ENCODE measurements around the gene ARHGEF11. TPM values are rescaled to one million over a fixed set of nuclear protein-coding genes. Genes with fewer than 3 reads are reported as not detected.

The ARHGEF11 gene
- total RNA-seq, 1 experiment from 2014 or later: 24.9 TPM

DNA sequence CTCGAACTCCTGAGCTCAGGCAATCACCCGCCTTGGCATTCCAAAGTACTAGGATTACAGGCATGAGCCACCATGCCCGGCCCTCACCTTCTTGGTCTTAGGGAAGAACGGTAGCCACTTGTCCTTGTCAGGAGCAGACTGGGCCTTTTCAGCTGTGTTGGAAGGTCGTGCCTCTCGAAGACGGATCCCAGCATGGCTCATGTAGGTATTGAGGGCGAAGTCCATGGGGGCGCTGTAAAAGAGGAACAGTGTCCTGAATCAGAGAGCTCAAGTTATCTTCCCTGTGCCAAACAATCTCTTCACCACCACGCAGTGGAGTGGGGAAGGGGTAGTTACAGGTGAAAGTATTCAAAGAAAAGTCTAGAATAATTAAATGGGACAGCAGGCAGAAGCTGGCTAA is 89.2 kb downstream of the ARHGEF11 start:
- no peak for DNase-seq (ENCODE audit: low spot score)

GRCh38 chr1:156953571-156953970 is 92.0 kb downstream of the ARHGEF11 start:
- DNase-seq (ENCODE audit: low spot score): no peak

GRCh38 chr1:156951371-156951770 is 94.2 kb downstream of the ARHGEF11 start:
- no peak for DNase-seq (ENCODE audit: low spot score)

DNA sequence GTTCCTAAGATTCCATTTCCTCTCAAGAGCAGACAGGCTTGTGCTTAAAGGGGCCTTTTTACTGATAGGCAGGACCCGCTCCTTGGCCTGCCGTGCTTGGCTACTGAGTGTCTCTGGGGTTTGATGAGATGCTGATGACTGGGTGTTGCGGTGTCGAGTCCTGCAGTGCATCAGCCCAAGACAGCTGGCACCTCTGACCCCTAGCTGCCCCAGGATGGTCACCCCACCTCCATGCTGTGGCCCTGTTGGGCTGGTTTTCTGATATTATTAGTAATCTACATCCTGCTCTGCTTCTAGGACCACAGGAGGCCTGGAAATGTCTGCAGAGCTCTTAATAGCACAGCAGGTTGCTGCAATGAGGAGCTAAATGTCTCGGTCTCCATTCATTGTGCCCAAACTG is 96.4 kb downstream of the ARHGEF11 start:
- no peak for DNase-seq (ENCODE audit: low spot score)

GRCh38 chr1:156948708-156949107 is 96.8 kb downstream of the ARHGEF11 start:
- no peak for DNase-seq (ENCODE audit: low spot score)

DNA sequence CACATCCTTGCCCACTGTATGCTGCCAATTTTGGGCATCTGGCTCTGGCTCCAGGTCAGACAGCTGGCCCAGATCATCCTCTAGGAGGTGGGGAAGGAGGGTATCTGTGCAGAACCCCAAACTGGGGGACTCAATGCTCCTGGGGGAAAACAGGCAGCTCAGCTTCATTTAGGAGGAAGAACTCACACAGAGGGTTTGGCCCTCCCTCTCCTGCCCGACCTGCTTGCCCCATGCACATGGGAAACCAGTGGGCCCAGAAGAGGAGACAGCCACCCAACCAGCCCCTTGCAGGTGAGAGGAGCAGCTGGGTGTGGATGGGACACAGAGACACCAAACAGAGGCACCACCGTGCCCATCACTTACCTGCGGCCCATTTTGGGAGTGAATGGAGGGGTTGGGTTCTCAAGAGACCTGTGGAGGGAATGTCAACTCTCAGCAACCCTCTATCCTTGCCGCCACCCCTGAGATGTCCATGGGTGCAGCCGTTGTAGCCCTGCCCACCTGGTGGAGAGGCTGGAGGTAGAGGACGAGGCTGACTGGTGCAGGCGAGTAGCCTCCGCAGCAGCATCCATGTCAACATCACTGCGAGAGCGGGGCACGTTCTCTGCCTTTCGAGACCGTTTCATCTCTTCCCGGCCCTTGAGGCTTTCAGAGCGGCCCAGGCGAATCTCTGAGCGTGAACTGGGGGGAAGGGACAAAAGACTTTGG is 97.6 kb downstream of the ARHGEF11 start:
- DNase-seq (ENCODE audit: low spot score): no peak

DNA sequence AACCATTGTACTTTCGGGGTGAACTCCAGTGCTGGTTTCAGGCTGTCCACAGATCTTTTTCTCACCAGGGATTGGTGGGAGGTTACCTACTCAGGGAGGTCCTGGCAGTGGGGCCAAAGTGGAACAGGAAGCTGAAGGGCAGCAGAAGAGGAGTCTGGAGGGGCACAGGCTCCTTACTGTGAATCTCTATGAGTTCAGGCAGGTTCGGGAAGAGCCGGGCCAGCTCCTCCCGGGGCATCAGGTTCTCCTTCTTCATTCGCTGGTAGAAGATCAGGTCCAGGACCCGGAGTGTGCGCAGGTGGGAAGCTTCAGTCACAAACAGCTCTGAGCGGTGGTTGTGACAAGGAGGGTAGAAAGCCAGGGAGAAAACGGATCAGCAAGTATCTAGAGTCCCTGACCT is 98.4 kb downstream of the ARHGEF11 start:
- DNase-seq (ENCODE audit: low spot score): no peak

- DNase-seq (ENCODE audit: low spot score): peak; percentile 59
Measured at GRCh38 chr1:156945881-156946661, 99.5 kb downstream of the ARHGEF11 start.

GRCh38 chr1:156944848-156945247 is 100.7 kb downstream of the ARHGEF11 start:
- no peak for DNase-seq (ENCODE audit: low spot score)

GRCh38 chr1:156944268-156944667 is 101.3 kb downstream of the ARHGEF11 start:
- no peak for DNase-seq (ENCODE audit: low spot score)

GRCh38 chr1:156943756-156944155 is 101.8 kb downstream of the ARHGEF11 start:
- no peak for DNase-seq (ENCODE audit: low spot score)

DNA sequence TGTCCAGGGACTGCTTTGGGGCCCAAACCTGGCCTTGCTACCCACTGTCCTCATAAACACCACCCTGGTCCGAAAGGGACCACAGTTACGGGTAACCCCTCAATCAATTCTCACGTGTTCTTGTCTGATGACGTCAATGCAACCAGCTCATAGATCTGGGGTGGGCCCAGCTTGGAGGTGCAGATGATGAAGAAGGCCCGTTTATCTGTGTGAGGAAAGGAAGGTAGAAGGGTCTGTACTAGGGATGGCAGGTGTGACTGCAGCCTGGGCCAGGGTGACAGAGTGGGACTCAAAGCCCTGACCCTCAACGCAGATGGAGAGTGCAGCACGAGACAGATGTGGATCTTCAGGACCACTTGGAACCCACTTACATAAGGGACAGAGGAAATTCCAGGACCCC is 103.0 kb downstream of the ARHGEF11 start:
- DNase-seq (ENCODE audit: low spot score): no peak

GRCh38 chr1:156942176-156942575 is 103.4 kb downstream of the ARHGEF11 start:
- no peak for DNase-seq (ENCODE audit: low spot score)

DNA sequence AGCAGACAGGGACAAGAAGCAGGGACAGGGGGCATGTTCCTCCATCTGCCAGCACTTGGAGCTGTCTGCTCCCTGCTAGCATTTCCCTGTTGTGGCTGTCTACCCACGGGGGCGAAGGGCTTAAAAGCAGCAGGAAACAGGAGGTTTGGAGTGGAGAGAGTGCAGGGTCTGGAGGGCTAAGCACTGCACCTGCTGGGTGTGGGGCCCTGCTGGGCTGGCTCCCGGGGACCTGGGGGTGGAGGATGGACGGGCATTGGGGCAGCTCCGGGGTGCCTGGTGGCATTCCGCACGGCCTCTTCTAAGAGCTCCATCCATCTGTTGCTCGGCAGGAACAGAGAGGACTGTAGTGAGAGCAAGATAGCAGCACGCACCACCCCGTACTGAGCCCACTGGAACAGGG is 103.9 kb downstream of the ARHGEF11 start:
- no peak for DNase-seq (ENCODE audit: low spot score)

GRCh38 chr1:156939786-156940334 is 105.7 kb downstream of the ARHGEF11 start:
- DNase-seq (ENCODE audit: low spot score): no peak

DNA sequence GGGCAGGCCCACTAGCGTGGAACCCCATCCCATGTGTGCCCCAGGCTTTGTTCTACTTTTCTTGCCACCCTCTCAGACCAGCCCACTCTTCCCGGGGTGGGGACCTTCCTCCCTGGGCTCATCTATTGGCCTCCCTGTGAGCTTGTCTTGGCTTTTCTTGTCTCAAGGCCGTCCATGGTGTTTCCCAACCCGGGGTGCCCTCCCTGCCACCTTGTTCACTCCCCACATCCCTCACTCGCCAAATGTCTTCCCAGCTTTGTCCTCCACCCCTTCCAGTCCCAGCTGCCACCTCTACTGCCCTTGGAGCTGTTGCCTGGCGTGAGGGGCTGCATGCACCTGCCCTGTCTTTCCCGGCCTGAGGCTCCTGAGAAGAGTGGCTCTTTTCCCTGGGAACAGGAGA is 106.7 kb downstream of the ARHGEF11 start:
- no peak for DNase-seq (ENCODE audit: low spot score)

DNA sequence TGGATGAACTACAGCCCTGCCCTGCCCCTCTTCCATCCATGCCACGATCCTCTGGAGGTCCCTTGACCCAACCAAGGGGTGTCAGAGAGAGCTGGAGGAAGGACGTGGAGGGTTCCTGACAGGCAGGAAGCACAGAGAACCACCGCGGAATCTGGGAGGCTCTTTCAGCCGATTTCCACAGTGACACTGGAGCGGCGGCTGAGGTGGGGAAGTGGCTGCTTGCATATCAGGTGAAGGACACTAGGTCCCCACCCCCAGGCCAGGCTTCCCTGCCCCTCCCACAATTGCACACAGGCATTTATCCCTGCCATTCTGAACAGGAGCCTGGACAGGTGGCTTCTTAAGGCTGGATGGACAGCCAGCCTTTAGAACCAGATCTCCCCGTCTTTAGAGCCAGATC is 107.7 kb downstream of the ARHGEF11 start:
- DNase-seq (ENCODE audit: low spot score): no peak

GRCh38 chr1:156936721-156937220 is 108.8 kb downstream of the ARHGEF11 start:
- DNase-seq (ENCODE audit: low spot score): no peak

DNA sequence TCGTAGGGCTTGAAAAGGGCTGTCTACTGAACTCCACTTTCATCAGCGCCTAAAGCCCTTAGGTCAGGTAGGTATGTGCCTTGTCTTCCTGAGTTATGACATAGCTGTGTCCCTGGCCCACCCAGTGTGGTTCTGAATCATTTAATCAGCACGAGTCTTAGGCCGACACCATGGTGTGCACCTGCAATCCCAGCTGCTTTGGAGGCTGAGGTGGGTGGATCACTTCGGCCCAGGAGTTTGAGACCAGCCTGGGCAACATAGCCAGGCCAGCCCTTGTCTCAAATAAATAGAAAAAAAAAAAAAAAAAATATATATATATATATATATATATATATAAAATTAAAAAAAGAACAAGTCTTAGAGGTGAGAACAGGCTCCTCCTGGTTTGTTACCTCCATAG is 109.4 kb downstream of the ARHGEF11 start:
- no peak for DNase-seq (ENCODE audit: low spot score)

- no peak for DNase-seq (ENCODE audit: low spot score)
Measured at GRCh38 chr1:156935505-156936128, 109.9 kb downstream of the ARHGEF11 start.

DNA sequence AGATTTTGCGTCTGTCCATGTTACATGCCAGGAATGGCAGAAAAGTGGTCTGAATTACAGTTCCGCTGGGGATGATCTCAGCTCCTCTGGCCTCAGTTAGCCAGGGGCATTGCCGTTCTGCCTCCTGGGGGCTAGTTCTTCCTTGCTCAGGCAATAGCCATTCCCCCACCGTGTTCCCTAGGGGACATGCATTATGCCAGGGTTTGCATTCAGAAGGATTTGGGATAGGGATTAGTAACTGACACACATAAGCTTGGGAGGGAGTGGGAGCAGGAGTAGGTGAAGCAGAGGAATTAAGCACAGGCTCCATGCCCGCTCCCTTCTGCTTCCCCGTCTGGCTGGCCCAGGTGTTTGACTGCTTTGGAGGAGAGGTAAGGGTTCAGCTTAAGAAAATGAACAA is 112.4 kb downstream of the ARHGEF11 start:
- no peak for DNase-seq (ENCODE audit: low spot score)

All from HT-29 (cell line).